Activated CD8-positive, alpha-beta memory T cell treated with anti-CD3 and anti-CD28 coated beads for 24 hours (primary cell): ENCODE results near the gene SRCAP.
"Not testable (repeated sequence)": the region's sequence is repeated elsewhere in the genome, so short reads cannot be mapped to it uniquely, and the experiment has no call there.

Source experiments
- DNase-seq: peaks from one replicate; pipeline ENCODE4 v3.0.0-alpha.2; 2020

Gene SRCAP

DNA sequence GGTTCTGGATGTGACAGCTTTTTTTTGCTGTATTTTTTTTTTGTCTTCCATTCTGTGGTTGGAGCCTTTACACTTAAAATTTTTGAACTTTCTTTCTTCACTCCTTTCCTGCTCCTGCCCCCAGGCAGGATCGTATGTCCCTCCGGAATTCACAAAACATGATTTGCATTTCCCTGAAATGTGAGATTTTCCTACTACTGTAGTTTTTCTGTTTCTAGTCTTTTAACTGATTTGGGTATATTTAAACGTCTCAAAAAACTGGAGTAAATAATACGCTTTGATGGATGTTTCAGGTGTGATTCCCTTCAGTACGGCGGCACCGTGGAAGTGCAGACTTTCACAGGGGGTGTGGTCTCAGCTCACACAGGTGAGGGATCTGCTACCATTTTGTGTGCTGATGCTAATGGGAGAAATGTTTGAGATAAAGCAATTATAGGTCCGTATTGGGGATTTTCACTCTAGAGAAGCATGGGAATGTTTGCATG lies 686 bp downstream of the SRCAP start:
- no peak for DNase-seq

DNA sequence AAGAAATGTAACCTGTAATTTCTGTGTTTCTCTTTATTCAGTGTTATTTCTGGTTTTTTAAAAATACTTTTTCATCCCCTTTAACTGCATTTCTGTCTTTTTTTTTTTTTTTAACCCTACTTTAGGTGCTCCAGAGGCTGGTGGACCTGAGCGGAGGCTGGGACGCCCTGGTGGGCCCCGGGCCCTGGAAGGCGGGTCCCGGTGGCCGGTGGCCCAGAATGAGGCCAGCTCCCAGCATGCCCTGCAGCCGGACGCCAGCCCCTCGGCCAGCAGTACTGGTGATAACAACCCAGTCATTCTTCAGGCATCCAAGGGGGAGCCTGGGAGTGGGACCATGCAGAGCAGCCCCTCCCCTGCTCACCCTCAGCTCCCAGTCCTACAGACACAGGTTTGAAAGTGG lies 1.5 kb downstream of the SRCAP start:
- no peak for DNase-seq

GRCh38 chr16:30700971-30701370 lies 2.0 kb downstream of the SRCAP start:
- DNase-seq: no peak

DNA sequence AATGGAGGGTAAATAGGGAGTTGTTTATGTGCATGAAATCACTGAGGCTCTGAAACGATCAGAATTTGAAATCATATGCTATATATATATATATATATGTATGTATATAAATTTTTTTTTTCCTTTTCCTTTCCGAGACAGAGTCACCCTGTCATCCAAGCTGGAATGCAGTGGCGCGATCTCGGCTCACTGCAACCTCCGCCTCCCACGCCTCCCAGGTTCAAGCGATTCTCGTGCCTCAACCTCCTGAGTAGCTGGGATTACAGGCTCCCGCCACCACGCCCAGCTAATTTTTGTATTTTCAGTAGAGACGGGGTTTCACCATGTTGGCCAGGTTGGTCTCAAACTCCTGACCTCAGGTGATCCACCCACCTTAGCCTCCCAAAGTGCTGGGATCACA lies 4.1 kb downstream of the SRCAP start:
- DNase-seq: not testable (repeated sequence)

DNA sequence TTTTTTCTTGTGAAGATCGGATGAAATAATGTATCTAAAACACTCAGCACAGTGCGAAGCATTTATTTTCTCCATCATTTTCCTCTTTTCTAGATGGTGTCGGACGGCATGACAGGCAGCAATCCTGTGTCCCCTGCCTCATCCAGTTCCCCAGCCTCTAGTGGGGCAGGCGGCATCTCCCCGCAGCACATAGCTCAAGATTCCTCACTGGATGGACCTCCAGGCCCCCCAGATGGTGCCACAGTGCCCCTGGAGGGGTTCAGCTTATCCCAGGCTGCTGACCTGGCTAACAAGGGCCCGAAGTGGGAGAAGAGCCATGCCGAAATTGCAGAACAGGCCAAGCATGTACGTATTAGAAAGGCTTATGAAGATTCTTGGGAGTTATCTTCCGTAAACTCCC lies 5.0 kb downstream of the SRCAP start:
- no peak for DNase-seq

DNA sequence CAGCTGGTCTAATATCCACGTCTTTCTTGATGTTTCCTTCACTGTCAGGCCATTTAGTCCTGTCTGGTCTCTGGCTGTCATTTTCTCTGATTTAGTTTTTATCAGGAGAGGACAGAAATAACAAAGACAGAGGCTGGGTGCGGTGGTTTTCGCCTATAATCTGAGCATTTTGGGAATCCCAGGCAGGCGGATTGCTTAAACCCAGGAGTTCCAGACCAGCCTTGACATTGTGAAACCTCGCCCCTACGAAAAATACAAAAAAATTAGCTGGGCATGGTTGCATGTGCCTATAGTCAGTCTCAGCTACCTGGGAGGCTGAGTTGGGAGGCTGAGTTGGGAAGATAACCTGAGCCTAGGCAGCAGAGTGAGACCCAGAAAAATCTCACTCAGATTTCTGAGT lies 7.1 kb downstream of the SRCAP start:
- DNase-seq: no peak

GRCh38 chr16:30710971-30711370 lies 12.0 kb downstream of the SRCAP start:
- DNase-seq: no peak

DNA sequence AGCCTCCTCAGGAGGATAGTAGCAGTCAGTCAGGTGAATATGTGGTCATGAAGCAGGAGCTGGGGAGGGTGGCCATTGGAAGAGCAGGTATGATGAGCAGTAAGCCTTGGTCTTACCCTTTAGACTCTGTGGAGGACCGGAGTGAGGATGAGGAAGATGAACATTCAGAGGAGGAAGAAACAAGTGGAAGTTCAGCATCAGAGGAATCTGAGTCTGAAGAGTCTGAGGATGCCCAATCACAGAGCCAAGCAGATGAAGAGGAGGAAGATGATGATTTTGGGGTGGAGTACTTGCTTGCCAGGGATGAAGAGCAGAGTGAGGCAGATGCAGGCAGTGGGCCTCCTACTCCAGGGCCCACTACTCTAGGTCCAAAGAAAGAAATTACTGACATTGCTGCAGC lies 12.7 kb downstream of the SRCAP start:
- DNase-seq: no peak

- DNase-seq: no peak
Measured at GRCh38 chr16:30715750-30716445, 16.9 kb downstream of the SRCAP start.

DNA sequence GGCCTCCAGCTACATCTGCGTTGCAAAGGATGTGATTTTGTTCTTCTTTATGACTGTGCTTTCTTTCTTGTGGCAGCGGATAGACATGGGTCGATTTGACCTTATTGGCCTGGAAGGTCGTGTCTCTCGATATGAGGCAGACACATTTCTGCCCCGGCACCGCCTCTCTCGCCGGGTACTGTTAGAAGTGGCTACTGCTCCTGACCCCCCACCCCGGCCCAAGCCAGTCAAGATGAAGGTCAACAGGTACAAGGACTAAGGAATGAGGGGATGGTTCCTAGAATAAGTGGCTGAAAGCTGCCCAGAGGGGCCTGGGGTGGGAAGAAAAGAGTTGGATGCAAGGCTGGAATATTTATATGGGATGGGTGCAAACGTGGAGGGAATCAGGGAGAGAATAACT lies 21.1 kb downstream of the SRCAP start:
- DNase-seq: no peak

GRCh38 chr16:30720694-30721093 lies 21.7 kb downstream of the SRCAP start:
- DNase-seq: no peak

GRCh38 chr16:30721167-30721566 lies 22.2 kb downstream of the SRCAP start:
- DNase-seq: no peak

DNA sequence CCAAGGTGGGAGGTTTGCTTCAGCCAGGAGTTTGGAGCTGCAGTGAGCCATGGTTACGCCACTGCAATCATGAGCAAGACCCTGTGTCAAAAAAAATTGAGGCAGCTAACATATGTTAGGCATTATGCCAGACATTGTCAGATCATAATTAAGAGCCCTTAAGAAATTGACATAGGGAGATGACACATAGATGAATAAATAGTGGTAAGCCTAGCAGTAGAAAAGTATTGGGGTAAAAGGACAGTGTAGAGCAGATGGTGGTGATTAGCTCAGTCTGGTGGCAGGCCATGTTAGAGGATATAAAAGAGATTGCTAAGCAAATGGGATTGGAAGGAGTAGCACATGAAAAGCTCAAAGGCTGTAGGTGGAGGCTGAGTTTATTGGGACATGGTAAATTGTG lies 22.6 kb downstream of the SRCAP start:
- no peak for DNase-seq

DNA sequence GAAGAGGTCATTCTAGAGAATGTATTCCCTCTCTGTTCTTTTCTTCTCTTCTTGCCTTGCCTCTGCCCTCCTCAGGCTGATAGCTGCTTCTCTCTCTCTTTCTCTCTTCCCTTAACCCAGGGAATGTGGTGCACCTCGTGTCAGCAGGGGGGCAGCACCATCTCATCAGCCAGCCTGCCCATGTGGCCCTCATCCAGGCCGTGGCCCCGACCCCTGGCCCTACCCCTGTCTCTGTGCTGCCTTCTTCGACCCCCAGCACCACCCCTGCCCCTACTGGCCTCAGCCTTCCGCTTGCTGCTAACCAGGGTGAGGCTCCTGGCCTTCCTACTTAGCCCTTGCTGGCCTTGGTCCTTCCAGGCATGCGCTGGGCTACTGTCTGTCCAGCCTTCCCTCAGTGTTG lies 23.5 kb downstream of the SRCAP start:
- DNase-seq: no peak

- DNase-seq: no peak
Measured at GRCh38 chr16:30722916-30723315, 23.9 kb downstream of the SRCAP start.

GRCh38 chr16:30723725-30724355 lies 24.9 kb downstream of the SRCAP start:
- no peak for DNase-seq

- no peak for DNase-seq
Measured at GRCh38 chr16:30724641-30725417, 25.9 kb downstream of the SRCAP start.

DNA sequence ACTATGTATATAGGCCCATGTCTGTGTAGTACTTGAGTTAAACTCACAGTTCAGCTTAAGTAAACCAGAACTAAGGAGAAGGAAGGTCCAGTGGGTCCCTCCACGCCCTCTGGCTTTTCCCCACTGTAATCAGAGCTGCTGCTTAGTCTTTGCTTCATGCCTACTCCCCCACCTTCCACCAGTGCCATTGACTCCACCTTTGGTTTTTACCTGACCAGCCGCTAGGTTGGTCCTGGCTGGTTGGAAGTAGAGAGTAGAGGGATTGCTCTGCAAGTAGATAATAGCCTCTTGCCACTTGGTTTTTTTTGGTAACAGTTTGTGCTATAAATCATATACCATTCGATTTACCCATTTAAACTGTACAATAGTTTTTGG lies 26.4 kb downstream of the SRCAP start:
- no peak for DNase-seq

DNA sequence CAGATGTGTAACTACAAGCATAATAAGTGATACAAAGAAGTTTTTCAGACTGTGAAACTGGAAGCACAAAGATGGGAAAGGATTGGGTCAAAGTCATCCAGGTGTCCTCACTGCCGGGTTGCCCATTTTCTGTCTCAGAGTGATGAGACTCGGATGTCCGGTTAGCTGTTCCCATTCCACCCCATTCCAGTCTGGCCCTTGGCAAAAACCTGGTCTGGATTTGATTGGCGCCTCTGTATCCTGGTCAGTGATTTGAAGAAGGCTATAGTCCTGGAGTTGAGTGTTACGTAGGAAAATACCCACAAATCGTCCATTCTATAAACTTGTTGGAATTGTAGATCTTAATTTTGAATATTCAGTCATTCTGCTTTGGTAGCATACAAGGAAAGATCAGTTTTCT lies 29.4 kb downstream of the SRCAP start:
- DNase-seq: no peak

DNA sequence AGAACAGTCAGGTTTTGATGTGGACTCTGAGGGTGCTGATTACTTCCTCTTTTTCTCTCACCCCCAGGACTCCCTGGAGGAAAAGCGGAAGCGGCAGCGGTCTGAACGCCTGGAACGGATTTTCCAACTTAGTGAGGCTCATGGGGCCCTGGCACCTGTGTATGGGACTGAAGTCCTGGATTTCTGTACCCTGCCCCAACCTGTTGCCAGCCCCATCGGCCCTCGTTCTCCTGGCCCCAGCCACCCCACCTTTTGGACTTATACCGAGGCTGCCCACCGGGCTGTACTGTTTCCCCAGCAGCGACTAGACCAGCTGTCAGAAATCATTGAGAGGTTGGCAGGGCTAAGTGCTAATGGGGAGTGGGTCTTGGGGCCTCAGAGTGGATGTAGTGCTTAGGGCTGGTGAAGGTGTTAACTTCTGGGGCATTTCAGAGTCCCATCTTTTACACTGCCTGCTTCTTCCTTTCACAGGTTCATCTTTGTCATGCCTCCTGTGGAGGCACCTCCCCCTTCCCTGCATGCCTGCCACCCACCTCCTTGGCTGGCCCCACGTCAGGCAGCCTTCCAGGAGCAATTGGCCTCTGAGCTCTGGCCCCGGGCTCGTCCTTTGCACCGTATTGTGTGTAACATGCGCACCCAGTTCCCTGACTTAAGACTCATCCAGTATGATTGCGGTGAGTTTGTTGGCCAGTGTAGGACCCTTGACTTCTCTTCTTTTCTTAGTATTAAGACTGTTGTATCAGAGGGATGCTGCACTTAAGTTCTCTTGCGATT lies 30.1 kb downstream of the SRCAP start:
- DNase-seq: no peak

GRCh38 chr16:30731411-30731810 lies 32.4 kb downstream of the SRCAP start:
- DNase-seq: no peak

DNA sequence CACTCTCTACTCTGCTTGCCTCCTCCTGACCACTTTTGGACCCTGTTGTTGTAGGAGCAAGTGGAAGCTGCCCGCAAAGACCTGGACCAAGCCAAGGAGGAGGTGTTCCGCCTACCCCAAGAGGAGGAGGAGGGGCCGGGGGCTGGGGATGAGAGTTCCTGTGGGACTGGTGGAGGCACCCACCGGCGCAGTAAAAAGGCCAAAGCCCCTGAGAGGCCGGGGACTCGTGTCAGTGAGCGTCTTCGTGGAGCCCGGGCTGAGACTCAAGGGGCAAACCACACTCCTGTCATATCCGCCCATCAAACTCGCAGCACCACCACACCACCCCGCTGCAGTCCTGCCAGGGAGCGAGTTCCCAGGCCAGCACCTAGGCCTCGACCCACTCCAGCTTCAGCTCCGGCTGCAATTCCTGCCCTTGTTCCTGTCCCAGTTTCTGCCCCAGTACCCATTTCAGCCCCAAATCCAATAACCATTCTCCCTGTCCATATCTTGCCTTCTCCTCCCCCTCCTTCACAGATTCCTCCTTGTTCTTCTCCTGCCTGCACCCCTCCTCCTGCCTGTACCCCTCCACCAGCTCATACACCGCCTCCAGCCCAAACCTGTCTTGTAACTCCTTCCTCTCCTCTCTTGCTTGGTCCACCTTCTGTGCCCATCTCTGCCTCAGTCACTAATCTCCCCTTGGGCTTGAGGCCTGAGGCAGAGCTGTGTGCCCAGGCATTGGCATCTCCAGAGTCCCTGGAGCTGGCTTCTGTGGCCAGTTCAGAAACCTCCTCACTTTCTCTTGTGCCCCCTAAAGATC lies 38.2 kb downstream of the SRCAP start:
- no peak for DNase-seq
